Keratinocyte (primary cell): ENCODE measurements around the gene DPYD. TPM values are rescaled to one million over a fixed set of nuclear protein-coding genes. Genes with fewer than 3 reads are reported as not detected.
A peak's percentile ranks its signal among the peaks of the same experiment; 100 is the strongest.

Source experiments
- DNase-seq: peaks from one replicate; pipeline ENCODE4 v3.0.0-alpha.2; 2011; ENCODE audit warnings: low read depth, missing footprints, low spot score
- FAIRE-seq: peaks from 2 replicates; lab custom pipeline; 2011; peaks lifted over from hg19 to GRCh38; lab: Jason Lieb, UNC
- H2AFZ ChIP-seq: 2 replicates; pipeline ENCODE4 v1.6.0; 2012; ENCODE audit warnings: low read length, control low read depth, inconsistent platforms; ENCODE audit not compliant: control insufficient read depth
- H3K27ac ChIP-seq: 2 replicates; pipeline ENCODE4 v1.5.1; 2011; ENCODE audit warnings: low read length; ENCODE audit not compliant: control insufficient read depth, insufficient read depth
- H3K27me3 ChIP-seq: 3 replicates; pipeline ENCODE4 v1.6.0; 2011; ENCODE audit warnings: low read length; ENCODE audit not compliant: control insufficient read depth, insufficient read depth; ENCODE audit errors: extremely low read depth
- H3K36me3 ChIP-seq, 2 experiments: 2 replicates in 1 of 2; 3 replicates in 1 of 2; pipeline ENCODE4 v1.5.1; 2011; ENCODE audit warnings: low read length in 2 of 2, mild to moderate bottlenecking in 1 of 2; ENCODE audit not compliant: control insufficient read depth in 2 of 2, insufficient read depth in 2 of 2; ENCODE audit errors: extremely low read depth in 1 of 2
- H3K4me1 ChIP-seq: 3 replicates; pipeline ENCODE4 v1.5.1; 2011; ENCODE audit warnings: low read length; ENCODE audit not compliant: control insufficient read depth, insufficient read depth; ENCODE audit errors: extremely low read depth
- H3K4me2 ChIP-seq: 3 replicates; pipeline ENCODE4 v1.6.0; 2011; ENCODE audit warnings: low read depth, low read length; ENCODE audit not compliant: control insufficient read depth, insufficient read depth; ENCODE audit errors: extremely low read depth
- H3K4me3 ChIP-seq, 3 experiments: fragments of 200-600 bp in 1 of 3; sonication (generic) in 1 of 3; 2 replicates in 2 of 3; 3 replicates in 1 of 3; pipeline ENCODE4 v1.5.1; 2011 to 2016; ENCODE audit warnings: low read length in 3 of 3, mild to moderate bottlenecking in 3 of 3, control low read depth in 2 of 3, inconsistent platforms in 1 of 3, low read depth in 1 of 3, mixed read lengths in 1 of 3, mixed run types in 1 of 3, moderate library complexity in 1 of 3; ENCODE audit not compliant: control insufficient read depth in 2 of 3, insufficient read depth in 2 of 3; ENCODE audit errors: extremely low read depth in 1 of 3
- H3K79me2 ChIP-seq: 2 replicates; pipeline ENCODE4 v1.6.0; 2012; ENCODE audit warnings: low read length; ENCODE audit not compliant: control insufficient read depth, insufficient read depth
- H3K9ac ChIP-seq: 3 replicates; pipeline ENCODE4 v1.6.0; 2011; ENCODE audit warnings: low read length; ENCODE audit not compliant: control insufficient read depth, insufficient read depth; ENCODE audit errors: extremely low read depth
- H3K9me1 ChIP-seq: 3 replicates; pipeline ENCODE4 v1.6.0; 2011; ENCODE audit warnings: low read length; ENCODE audit not compliant: control insufficient read depth, insufficient read depth; ENCODE audit errors: extremely low read depth
- H3K9me3 ChIP-seq: 2 replicates; pipeline ENCODE4 v1.5.1; 2012; ENCODE audit warnings: low read depth, low read length; ENCODE audit not compliant: control insufficient read depth
- H4K20me1 ChIP-seq: 3 replicates; pipeline ENCODE4 v1.6.0; 2011; ENCODE audit warnings: low read length; ENCODE audit not compliant: control insufficient read depth, insufficient read depth; ENCODE audit errors: extremely low read depth
- CTCF ChIP-seq, 3 experiments: IDR thresholded peaks in 1 of 3; conservative IDR thresholded peaks in 1 of 3; optimal IDR thresholded peaks in 1 of 3; 2 replicates in 2 of 3; 3 replicates in 1 of 3; pipeline versions ENCODE3 to v1.5.1; 2011; ENCODE audit warnings: low read length in 3 of 3, mild to moderate bottlenecking in 3 of 3, moderate library complexity in 2 of 3, control low read depth in 1 of 3, inconsistent platforms in 1 of 3; ENCODE audit not compliant: insufficient read depth in 2 of 3; ENCODE audit errors: extremely low read depth in 1 of 3
- EZH2 ChIP-seq: IDR thresholded peaks from one replicate; pipeline ENCODE4 v1.6.1; 2012; ENCODE audit warnings: inconsistent platforms, mild to moderate bottlenecking, low read length, moderate library complexity
- dilution Hi-C: fragments of 300-500 bp; cut with MboI; formaldehyde crosslinking; loops from one replicate; pipeline ENCODE4 v1.7.0; 2020; ENCODE audit warnings: low sequenced_read_pairs; ENCODE audit not compliant: extremely low pct_ligation_motif_present
- polyA plus RNA-seq, 5 experiments: library from polyadenylated mRNA; depleted of rRNA in 3 of 5; stranded (reverse) in 3 of 5; stranded (forward) in 1 of 5; unstranded in 1 of 5; fragments of >200 nt; gene quantifications; 1 replicate in 1 of 5; 2 replicates in 3 of 5; 3 replicates in 1 of 5; pipeline versions ENCODE4 v1.2.1 to v1.2.3, GENCODE V29; 2011 to 2012; ENCODE audit warnings: missing spikeins in 2 of 5, low read depth in 1 of 5, low replicate concordance in 1 of 5

Gene DPYD
- polyA plus RNA-seq, 1 donor (not counting 4 experiments of a cell fraction or from before 2014, with no cell fraction given): 1.9 TPM

GRCh38 chr1:97112442-97112841 is 808.4 kb downstream of the DPYD start:
- Histone ChIP-seq H3K9ac (no peak overlapping the region), H2AFZ (no peak overlapping the region), H3K4me2 (no peak overlapping the region), H3K27me3 (no peaks in the 10 kb centered on the region), H4K20me1 (no peaks in the 10 kb centered on the region), H3K36me3 (no peaks in the 10 kb centered on the region), H3K27ac (no peak overlapping the region), H3K9me3 (no peaks in the 10 kb centered on the region), H3K4me3 (no peak overlapping the region), H3K9me1 (no peaks in the 10 kb centered on the region), H3K4me1 (no peaks in the 10 kb centered on the region), H3K79me2 (no peaks in the 10 kb centered on the region)
- dilution Hi-C loops: no loop called here
- FAIRE-seq (no peak), DNase-seq (no peak)
- no peak for TF ChIP-seq CTCF (optimal IDR thresholded peaks at IDR 0.05 in 1 of 3, IDR thresholded peaks at IDR 0.05 in 1 of 3, conservative IDR thresholded peaks at IDR 0.05 in 1 of 3; ENCODE audit: extremely low read depth in 1 of 3, insufficient read depth in 2 of 3, low read length in 3 of 3)
- no peak for TF ChIP-seq EZH2

DNA sequence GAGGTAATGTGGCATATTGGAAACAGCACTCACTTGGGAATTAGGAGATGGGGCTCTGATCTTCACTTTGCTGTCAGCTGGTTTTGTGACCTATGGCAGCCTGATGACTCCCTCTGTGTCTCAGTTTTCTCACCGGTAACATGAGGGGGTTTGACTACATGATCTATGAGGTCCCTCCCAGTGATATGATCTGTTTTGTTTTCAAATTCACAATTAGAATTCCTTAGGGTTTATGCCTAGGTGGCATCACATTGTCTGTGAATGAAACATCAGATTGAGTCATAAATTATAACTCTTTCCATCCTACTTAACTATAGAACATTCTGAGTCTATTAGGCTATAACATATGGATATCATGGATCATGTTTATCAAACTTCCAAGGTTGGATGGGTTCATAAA is 812.7 kb downstream of the DPYD start:
- dilution Hi-C loops: no loop called here
- H3K4me1 ChIP-seq: no peaks in the 10 kb centered on the region
- peak; percentile 67 for FAIRE-seq

More for the DNA sequence above, 812.7 kb downstream of the DPYD start:
- no peaks in the 10 kb centered on the region for H3K9me3 ChIP-seq
- no peak overlapping the region for H3K4me3 ChIP-seq
- no peaks in the 10 kb centered on the region for H3K79me2 ChIP-seq
- no peak overlapping the region for H3K27ac ChIP-seq
- no peak overlapping the region for H3K9ac ChIP-seq
- no peaks in the 10 kb centered on the region for H3K27me3 ChIP-seq
- no peak for TF ChIP-seq EZH2
- TF ChIP-seq CTCF (optimal IDR thresholded peaks at IDR 0.05 in 1 of 3, IDR thresholded peaks at IDR 0.05 in 1 of 3, conservative IDR thresholded peaks at IDR 0.05 in 1 of 3; ENCODE audit: extremely low read depth in 1 of 3, insufficient read depth in 2 of 3, low read length in 3 of 3): no peak
- no peaks in the 10 kb centered on the region for H3K36me3 ChIP-seq
- no peaks in the 10 kb centered on the region for H4K20me1 ChIP-seq
- DNase-seq: no peak
- H3K9me1 ChIP-seq: no peaks in the 10 kb centered on the region
- H3K4me2 ChIP-seq: no peak overlapping the region
- no peak overlapping the region for H2AFZ ChIP-seq
